ENCODE measurements around the gene BARX1.

DNA sequence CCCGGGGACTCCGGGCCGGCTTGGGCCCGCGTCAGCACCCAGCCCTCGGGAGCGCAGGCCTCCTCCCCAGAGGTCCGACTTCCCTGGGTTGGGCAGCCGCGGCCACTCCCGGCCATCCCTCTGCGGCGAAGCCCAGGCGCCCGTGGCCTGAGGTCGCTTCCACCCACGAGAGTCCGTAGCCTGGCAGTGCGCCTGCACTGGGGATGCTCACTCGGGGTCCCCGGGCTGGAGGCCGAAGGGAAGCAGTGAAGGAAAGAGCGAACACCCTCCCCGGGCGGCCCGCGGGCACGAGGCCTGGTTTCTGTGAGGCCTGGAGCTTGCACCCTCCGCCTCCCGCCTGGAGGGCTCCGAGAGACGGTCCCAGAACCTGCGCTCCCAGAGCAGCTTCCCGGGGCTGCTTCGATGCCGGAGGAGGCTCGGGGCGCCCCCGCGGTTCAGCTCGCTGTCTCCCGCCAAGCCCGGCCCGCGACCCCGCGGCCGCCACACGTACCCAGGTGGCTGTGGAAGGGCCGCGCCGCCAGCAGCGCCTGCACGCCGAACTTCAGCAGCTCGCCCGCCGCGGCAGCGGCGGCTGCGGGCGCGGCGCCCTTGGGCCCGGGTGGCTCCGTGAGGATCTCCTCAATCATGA is 607 bp downstream of the BARX1 start:
- TF ChIP-seq ZNF274 (IDR thresholded peaks at IDR 0.05; ENCODE audit: low read depth, low read length) (no peak), SUZ12 (IDR thresholded peaks at IDR 0.05; ENCODE audit: extremely low read depth, insufficient read depth, insufficient read length) (no peak), YY1 (IDR thresholded peaks at IDR 0.05; ENCODE audit: insufficient read depth, insufficient read length) (no peak)

Measured in NT2/D1 (cell line).